ENCODE results near the gene ENOX2.
"Not testable (repeated sequence)": the region's sequence is repeated elsewhere in the genome, so short reads cannot be mapped to it uniquely, and the experiment has no call there.

Gene ENOX2

GRCh38 chrX:130715299-130715698 lies 187.7 kb downstream of the ENOX2 start:
- Histone ChIP-seq H3K4me3 (ENCODE audit: low read length) (no peak overlapping the region), H3K9me2 (replicated peaks; ENCODE audit: control insufficient read depth, low read length) (no peaks in the 10 kb centered on the region), H3K79me2 (ENCODE audit: control insufficient read depth, low read length) (no peaks in the 10 kb centered on the region), H3F3A (ENCODE audit: control insufficient read depth, insufficient read depth) (no peaks in the 10 kb centered on the region), H3K4me1 (ENCODE audit: control insufficient read depth, low read length) (no peaks in the 10 kb centered on the region), H3K36me3 (ENCODE audit: control insufficient read depth, low read length) (no peaks in the 10 kb centered on the region), H3K27me3 (ENCODE audit: control insufficient read depth, low read length) (no peaks in the 10 kb centered on the region), H3K4me2 (ENCODE audit: low read length) (no peak overlapping the region), H3K9me3 (ENCODE audit: control insufficient read depth, insufficient read depth, low read length) (no peaks in the 10 kb centered on the region), H4K20me1 (ENCODE audit: control insufficient read depth, insufficient read depth, low read depth, low read length) (no peaks in the 10 kb centered on the region), H3K27ac (ENCODE audit: low read depth, low read length) (no peak overlapping the region)
- no peak for TF ChIP-seq EZH2phosphoT487 (IDR thresholded peaks at IDR 0.05; ENCODE audit: borderline replicate concordance, low read length)
- TF ChIP-seq, protein P1, sequence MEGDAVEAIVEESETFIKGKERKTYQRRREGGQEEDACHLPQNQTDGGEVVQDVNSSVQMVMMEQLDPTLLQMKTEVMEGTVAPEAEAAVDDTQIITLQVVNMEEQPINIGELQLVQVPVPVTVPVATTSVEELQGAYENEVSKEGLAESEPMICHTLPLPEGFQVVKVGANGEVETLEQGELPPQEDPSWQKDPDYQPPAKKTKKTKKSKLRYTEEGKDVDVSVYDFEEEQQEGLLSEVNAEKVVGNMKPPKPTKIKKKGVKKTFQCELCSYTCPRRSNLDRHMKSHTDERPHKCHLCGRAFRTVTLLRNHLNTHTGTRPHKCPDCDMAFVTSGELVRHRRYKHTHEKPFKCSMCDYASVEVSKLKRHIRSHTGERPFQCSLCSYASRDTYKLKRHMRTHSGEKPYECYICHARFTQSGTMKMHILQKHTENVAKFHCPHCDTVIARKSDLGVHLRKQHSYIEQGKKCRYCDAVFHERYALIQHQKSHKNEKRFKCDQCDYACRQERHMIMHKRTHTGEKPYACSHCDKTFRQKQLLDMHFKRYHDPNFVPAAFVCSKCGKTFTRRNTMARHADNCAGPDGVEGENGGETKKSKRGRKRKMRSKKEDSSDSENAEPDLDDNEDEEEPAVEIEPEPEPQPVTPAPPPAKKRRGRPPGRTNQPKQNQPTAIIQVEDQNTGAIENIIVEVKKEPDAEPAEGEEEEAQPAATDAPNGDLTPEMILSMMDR (IDR thresholded peaks at IDR 0.05; ENCODE audit: low read depth, low read length, poor library complexity, severe bottlenecking) = no peak

GRCh38 chrX:130714665-130715064 lies 188.3 kb downstream of the ENOX2 start:
- Histone ChIP-seq H4K20me1 (ENCODE audit: control insufficient read depth, insufficient read depth, low read depth, low read length) (no peaks in the 10 kb centered on the region), H3K4me1 (ENCODE audit: control insufficient read depth, low read length) (no peaks in the 10 kb centered on the region), H3K9me3 (ENCODE audit: control insufficient read depth, insufficient read depth, low read length) (no peaks in the 10 kb centered on the region), H3K4me2 (ENCODE audit: low read length) (no peak overlapping the region), H3K79me2 (ENCODE audit: control insufficient read depth, low read length) (no peaks in the 10 kb centered on the region), H3K9me2 (replicated peaks; ENCODE audit: control insufficient read depth, low read length) (no peaks in the 10 kb centered on the region), H3K27me3 (ENCODE audit: control insufficient read depth, low read length) (no peaks in the 10 kb centered on the region), H3K36me3 (ENCODE audit: control insufficient read depth, low read length) (no peaks in the 10 kb centered on the region), H3K4me3 (ENCODE audit: low read length) (no peak overlapping the region), H3F3A (ENCODE audit: control insufficient read depth, insufficient read depth) (no peaks in the 10 kb centered on the region), H3K27ac (ENCODE audit: low read depth, low read length) (no peak overlapping the region)
- no peak for TF ChIP-seq EZH2phosphoT487 (IDR thresholded peaks at IDR 0.05; ENCODE audit: borderline replicate concordance, low read length)
- TF ChIP-seq, protein P1 (IDR thresholded peaks at IDR 0.05; ENCODE audit: low read depth, low read length, poor library complexity, severe bottlenecking) = no peak

DNA sequence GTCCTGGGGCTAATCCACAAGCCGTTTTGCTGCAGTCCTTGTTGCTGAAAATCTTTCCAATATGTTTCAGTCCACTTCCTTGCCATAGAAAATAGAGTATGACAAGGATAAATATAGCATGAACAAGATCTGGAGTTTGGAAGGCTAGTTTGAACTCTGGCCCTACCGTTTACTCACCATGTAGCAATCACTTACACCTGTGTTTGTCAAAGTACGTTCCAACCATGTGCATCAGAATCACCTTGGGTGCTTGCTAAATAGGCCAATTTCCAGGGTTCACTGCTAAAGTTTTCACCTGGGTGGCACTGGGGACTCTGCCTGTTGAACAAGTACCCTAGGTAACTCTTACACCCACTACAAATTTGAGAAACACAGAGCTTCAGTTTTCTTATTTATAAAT lies 188.9 kb downstream of the ENOX2 start:
- Histone ChIP-seq H3K27ac (ENCODE audit: low read depth, low read length) (no peak overlapping the region), H3K79me2 (ENCODE audit: control insufficient read depth, low read length) (no peaks in the 10 kb centered on the region), H3K36me3 (ENCODE audit: control insufficient read depth, low read length) (no peaks in the 10 kb centered on the region), H3K9me3 (ENCODE audit: control insufficient read depth, insufficient read depth, low read length) (no peaks in the 10 kb centered on the region), H4K20me1 (ENCODE audit: control insufficient read depth, insufficient read depth, low read depth, low read length) (no peaks in the 10 kb centered on the region), H3F3A (ENCODE audit: control insufficient read depth, insufficient read depth) (no peaks in the 10 kb centered on the region), H3K4me2 (ENCODE audit: low read length) (no peak overlapping the region), H3K4me3 (ENCODE audit: low read length) (no peak overlapping the region), H3K9me2 (replicated peaks; ENCODE audit: control insufficient read depth, low read length) (no peaks in the 10 kb centered on the region), H3K27me3 (ENCODE audit: control insufficient read depth, low read length) (no peaks in the 10 kb centered on the region), H3K4me1 (ENCODE audit: control insufficient read depth, low read length) (no peaks in the 10 kb centered on the region)
- TF ChIP-seq EZH2phosphoT487 (IDR thresholded peaks at IDR 0.05; ENCODE audit: borderline replicate concordance, low read length) = no peak
- TF ChIP-seq, protein P1 (IDR thresholded peaks at IDR 0.05; ENCODE audit: low read depth, low read length, poor library complexity, severe bottlenecking) = no peak

DNA sequence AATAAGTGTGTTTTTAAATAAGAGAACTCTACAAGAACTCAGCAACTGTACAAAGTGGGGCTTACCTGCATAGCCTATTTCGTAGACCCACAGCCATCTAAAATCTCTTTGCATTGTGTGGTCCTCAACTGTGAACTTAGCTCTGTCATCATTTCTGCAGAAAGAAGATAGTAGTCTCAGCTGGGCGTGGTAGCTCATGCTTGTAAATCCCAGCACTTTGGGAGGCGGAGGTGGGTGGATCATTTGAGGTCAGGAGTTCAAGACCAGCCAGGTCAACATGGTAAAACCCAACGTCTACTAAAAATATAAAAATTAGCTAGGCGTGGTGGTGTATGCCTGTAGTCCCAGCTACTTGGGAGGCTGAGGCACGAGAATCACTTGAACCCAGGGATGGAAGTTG lies 193.8 kb downstream of the ENOX2 start:
- H3K4me3 ChIP-seq (ENCODE audit: low read length); H3K9me3 ChIP-seq (ENCODE audit: control insufficient read depth, insufficient read depth, low read length); H3K27me3 ChIP-seq (ENCODE audit: control insufficient read depth, low read length); H3K36me3 ChIP-seq (ENCODE audit: control insufficient read depth, low read length); H4K20me1 ChIP-seq (ENCODE audit: control insufficient read depth, insufficient read depth, low read depth, low read length); H3K27ac ChIP-seq (ENCODE audit: low read depth, low read length); H3K4me2 ChIP-seq (ENCODE audit: low read length); H3K79me2 ChIP-seq (ENCODE audit: control insufficient read depth, low read length); H3K4me1 ChIP-seq (ENCODE audit: control insufficient read depth, low read length); H3K9me2 ChIP-seq (replicated peaks; ENCODE audit: control insufficient read depth, low read length); H3F3A ChIP-seq (ENCODE audit: control insufficient read depth, insufficient read depth): not testable (repeated sequence)
